Liver (tissue), 9 donors: ENCODE data around the gene PITPNC1. TPM values are rescaled to one million over a fixed set of nuclear protein-coding genes. Genes with fewer than 3 reads are reported as not detected.

ENCODE experiments used
- DNase-seq: peaks from one replicate; pipeline ENCODE4 v3.0.0-alpha.2; 2017; ENCODE audit warnings: low spot score
- H3K27ac ChIP-seq, 2 donors: one replicate each; pipeline ENCODE4 v1.7.0; 2013; ENCODE audit warnings: inconsistent platforms in 2 of 2, low read length in 2 of 2, control low read depth in 1 of 2, low read depth in 1 of 2, mild to moderate bottlenecking in 1 of 2
- H3K27me3 ChIP-seq, 4 donors: one replicate each; pipeline versions ENCODE4 v1.6.1 to v1.7.0; 2013; ENCODE audit warnings: low read length in 3 of 4, inconsistent platforms in 1 of 4, mild to moderate bottlenecking in 1 of 4, moderate library complexity in 1 of 4; ENCODE audit not compliant: control insufficient read depth in 4 of 4, insufficient read depth in 4 of 4
- H3K36me3 ChIP-seq, 4 donors: one replicate each; pipeline versions ENCODE4 v1.6.1 to v1.7.0; 2013; ENCODE audit warnings: low read length in 3 of 4, mild to moderate bottlenecking in 3 of 4, low read depth in 1 of 4, moderate library complexity in 1 of 4; ENCODE audit not compliant: control insufficient read depth in 4 of 4, insufficient read depth in 3 of 4
- H3K4me1 ChIP-seq, 4 donors: one replicate each; pipeline versions ENCODE4 v1.6.1 to v1.7.0; 2013; ENCODE audit warnings: low read length in 3 of 4, mild to moderate bottlenecking in 3 of 4, moderate library complexity in 1 of 4; ENCODE audit not compliant: control insufficient read depth in 4 of 4, insufficient read depth in 4 of 4
- H3K4me3 ChIP-seq, 3 donors: one replicate each; pipeline versions ENCODE4 v1.6.1 to v1.7.0; 2013; ENCODE audit warnings: low read length in 3 of 3, control low read depth in 1 of 3, low read depth in 1 of 3, mild to moderate bottlenecking in 1 of 3
- H3K9ac ChIP-seq, 2 donors: one replicate each; pipeline ENCODE4 v1.7.0; 2013; ENCODE audit warnings: low read length in 2 of 2, mild to moderate bottlenecking in 2 of 2, moderate library complexity in 2 of 2, control low read depth in 1 of 2, low read depth in 1 of 2
- H3K9me3 ChIP-seq, 4 donors: one replicate each; pipeline versions ENCODE4 v1.6.1 to v1.7.0; 2013; ENCODE audit warnings: low read length in 3 of 4; ENCODE audit not compliant: control insufficient read depth in 4 of 4
- CTCF ChIP-seq: fragments of 150-350 bp; IDR thresholded peaks from 2 replicates; pipeline ENCODE4 v1.5.1; 2017; ENCODE audit warnings: improper control_type of control experiment, low read depth, low read length; ENCODE audit not compliant: missing input control
- FOXA1 ChIP-seq: IDR thresholded peaks from 2 replicates; pipeline ENCODE4 v1.6.1; 2016; ENCODE audit warnings: antibody characterized with exemption
- FOXA2 ChIP-seq: IDR thresholded peaks from 2 replicates; pipeline ENCODE4 v1.6.1; 2016; ENCODE audit warnings: antibody characterized with exemption
- GABPA ChIP-seq, 2 donors: IDR thresholded peaks in 1 of 2; conservative IDR thresholded peaks in 1 of 2; 2 replicates each; pipeline ENCODE4 v1.6.1; 2016; ENCODE audit warnings: antibody characterized with exemption in 2 of 2, mild to moderate bottlenecking in 1 of 2, moderate library complexity in 1 of 2
- HNF4A ChIP-seq, 2 donors: conservative IDR thresholded peaks; 2 replicates each; pipeline ENCODE4 v1.6.1; 2016; ENCODE audit warnings: antibody characterized with exemption in 2 of 2, mild to moderate bottlenecking in 2 of 2
- JUND ChIP-seq, 2 donors: IDR thresholded peaks; 2 replicates each; pipeline ENCODE4 v1.6.1; 2016; ENCODE audit warnings: antibody characterized with exemption in 2 of 2
- MAX ChIP-seq: IDR thresholded peaks from 2 replicates; pipeline ENCODE4 v1.6.1; 2016; ENCODE audit warnings: antibody characterized with exemption
- NR2F2 ChIP-seq: IDR thresholded peaks from 2 replicates; pipeline ENCODE4 v1.6.1; 2016; ENCODE audit warnings: antibody characterized with exemption
- RAD21 ChIP-seq, 2 donors: IDR thresholded peaks; 2 replicates each; pipeline ENCODE4 v1.6.1; 2016; ENCODE audit warnings: antibody characterized with exemption in 2 of 2, mild to moderate bottlenecking in 2 of 2
- REST ChIP-seq: IDR thresholded peaks from 2 replicates; pipeline ENCODE4 v1.6.1; 2016; ENCODE audit warnings: antibody characterized with exemption, mild to moderate bottlenecking
- RXRA ChIP-seq, 2 donors: IDR thresholded peaks; 2 replicates each; pipeline ENCODE4 v1.6.1; 2017 to 2018; ENCODE audit warnings: antibody characterized with exemption in 2 of 2, mild to moderate bottlenecking in 1 of 2
- SP1 ChIP-seq: IDR thresholded peaks from 2 replicates; pipeline ENCODE4 v1.6.1; 2018; ENCODE audit warnings: antibody characterized with exemption, mild to moderate bottlenecking
- TAF1 ChIP-seq: conservative IDR thresholded peaks from 2 replicates; pipeline ENCODE4 v1.6.1; 2016; ENCODE audit warnings: antibody characterized with exemption, mild to moderate bottlenecking
- YY1 ChIP-seq: IDR thresholded peaks from 2 replicates; pipeline ENCODE4 v1.6.1; 2016; ENCODE audit warnings: antibody characterized with exemption, mild to moderate bottlenecking
- WGBS: extraction: QIAGEN DNeasy Blood & Tissue Kit; methylation state at CpG from one replicate; pipeline ENCODE4 v1.1.7; 2013; 5-methylcytosine and 5-hydroxymethylcytosine counted together
- polyA plus RNA-seq, 2 donors: library from polyadenylated mRNA; stranded (reverse) in 1 of 2; unstranded in 1 of 2; fragments of 200-250 nt in 1 of 2; fragments of >200 nt in 1 of 2; fragmentation: Nextera tagmentation in 1 of 2; extraction: Ambion mirVana in 1 of 2; gene quantifications; one replicate each; pipeline versions ENCODE4 v1.2.1 to v1.2.3, GENCODE V29; 2013 to 2015
- total RNA-seq, 2 donors: library from RNA; depleted of rRNA; stranded (reverse); fragments of >200 nt; gene quantifications; one replicate each; pipeline ENCODE4 v1.2.3, GENCODE V29; 2014
- donor health status: healthy.
- donor health status: healthy.
- donor health status: healthy.
- donor health status: healthy.
- donor health status: healthy.

PITPNC1 gene
- total and polyA plus RNA-seq, 4 donors: 2.3 to 10.2 (median 5.7) TPM

GRCh38 chr17:67525239-67526135 is 148.4 kb downstream of the PITPNC1 start:
- no peak overlapping the region for H3K27ac ChIP-seq
- H3K36me3 ChIP-seq: no peaks in the 10 kb centered on the region
- no peaks in the 10 kb centered on the region for H3K27me3 ChIP-seq
- no peak for DNase-seq
- TF ChIP-seq NR2F2 (no peak), RAD21 (IDR thresholded peaks at IDR 0.05) (no peak), YY1 (no peak), FOXA1 (no peak)
- no peak overlapping the region for H3K4me3 ChIP-seq
- H3K4me1 ChIP-seq: peaks cover 0 to 6% (median 2%) of the 10 kb centered on the region in 4 donors
- WGBS: 90% methylated on average over 14 of the region's 14 CpGs
- H3K9ac ChIP-seq: no peak overlapping the region
- no peaks in the 10 kb centered on the region for H3K9me3 ChIP-seq

- H3K9me3 ChIP-seq: no peaks in the 10 kb centered on the region
- H3K27me3 ChIP-seq: no peaks in the 10 kb centered on the region
- no peak for DNase-seq
- no peak for TF ChIP-seq GABPA (IDR thresholded peaks at IDR 0.05 in 1 of 2, conservative IDR thresholded peaks at IDR 0.05 in 1 of 2)
- no peak for TF ChIP-seq MAX
- no peak for TF ChIP-seq YY1
- no peak for TF ChIP-seq JUND (IDR thresholded peaks at IDR 0.05)
- no peak for TF ChIP-seq NR2F2
- TF ChIP-seq SP1: no peak
- TF ChIP-seq FOXA2: no peak
- TF ChIP-seq CTCF: no peak
- peaks cover 0 to 6% (median 2%) of the 10 kb centered on the region in 4 donors for H3K4me1 ChIP-seq
- no peaks in the 10 kb centered on the region for H3K36me3 ChIP-seq
- no peak overlapping the region for H3K27ac ChIP-seq
- H3K4me3 ChIP-seq: no peak overlapping the region
- no peak overlapping the region for H3K9ac ChIP-seq
- WGBS: 92% methylated on average over 4 of the region's 4 CpGs
These were observed 149.6 kb downstream of the PITPNC1 start for GRCh38 chr17:67526700-67527099.

GRCh38 chr17:67528751-67529436 is 151.8 kb downstream of the PITPNC1 start:
- Histone ChIP-seq H3K27ac (peak overlapping the region in 1 of 2 donors; percentile 58), H3K36me3 (no peaks in the 10 kb centered on the region), H3K4me3 (peak overlapping the region in 1 of 3 donors; percentile 8), H3K9ac (no peak overlapping the region), H3K4me1 (peaks cover 0 to 6% (median 2%) of the 10 kb centered on the region in 4 donors), H3K27me3 (no peaks in the 10 kb centered on the region), H3K9me3 (no peaks in the 10 kb centered on the region)
- TF ChIP-seq NR2F2: peak; percentile 57
- TF ChIP-seq SP1: peak; percentile 37
- TF ChIP-seq RAD21 (IDR thresholded peaks at IDR 0.05): peak in 1 of 2 donors; percentile 44
- TF ChIP-seq TAF1: no peak
- no peak for TF ChIP-seq MAX
- no peak for TF ChIP-seq REST
- peak; percentile 12 to 49 for TF ChIP-seq RXRA (IDR thresholded peaks at IDR 0.05)
- peak; percentile 46 for TF ChIP-seq YY1
- no peak for TF ChIP-seq HNF4A (conservative IDR thresholded peaks at IDR 0.05)
- peak; percentile 55 for DNase-seq
- 46% methylated on average over 22 of the region's 22 CpGs for WGBS
